Panc1 (cell line): Measurements from ENCODE around the gene STK32C.

Experiments
- POLR2AphosphoS5 ChIP-seq: IDR thresholded peaks from 2 replicates; pipeline ENCODE4 v1.6.1; 2012; ENCODE audit warnings: mild to moderate bottlenecking, low read depth, low read length, moderate library complexity
- TF ChIP-seq, protein P1 (sequence below): fragments of 450-650 bp; IDR thresholded peaks from 2 replicates; pipeline ENCODE4 v1.5.1; 2017; ENCODE audit warnings: mild to moderate bottlenecking

DNA sequence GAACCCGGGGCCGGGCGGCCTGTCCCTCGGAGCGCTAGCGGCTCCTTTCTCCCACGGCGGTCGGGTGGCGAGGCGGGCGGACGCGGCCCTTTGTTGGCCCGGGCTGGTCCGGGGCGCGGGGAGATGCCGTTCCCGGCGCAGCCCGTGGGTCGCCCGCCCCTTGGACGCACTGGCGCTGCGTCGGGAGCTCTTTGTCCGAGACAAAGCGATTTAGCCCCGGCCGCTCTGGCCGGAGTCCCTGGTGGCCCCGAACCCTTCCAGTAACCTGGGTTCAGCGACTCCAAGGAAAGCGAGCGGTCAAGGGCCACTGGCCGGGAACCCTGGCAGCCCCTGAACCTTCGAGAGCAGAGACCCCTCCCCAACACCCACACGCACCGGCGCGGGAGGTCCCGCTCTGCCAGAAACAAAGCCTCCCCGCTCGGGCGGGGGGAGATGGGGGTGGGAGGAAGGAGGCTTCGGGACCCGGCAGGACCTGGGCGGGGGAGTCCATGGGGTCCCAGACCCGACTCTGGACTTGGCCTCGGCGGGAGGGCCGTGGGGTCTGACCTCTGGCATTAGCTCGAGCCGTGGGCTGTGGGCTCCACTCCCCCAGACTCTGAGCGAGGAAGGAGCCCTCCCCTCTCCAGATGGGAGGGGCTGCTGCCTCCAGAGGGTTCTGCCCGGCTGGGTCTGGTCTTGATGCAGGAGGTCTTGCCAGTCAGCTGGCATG, 120.2 kb downstream of the STK32C start:
- TF ChIP-seq, protein P1, sequence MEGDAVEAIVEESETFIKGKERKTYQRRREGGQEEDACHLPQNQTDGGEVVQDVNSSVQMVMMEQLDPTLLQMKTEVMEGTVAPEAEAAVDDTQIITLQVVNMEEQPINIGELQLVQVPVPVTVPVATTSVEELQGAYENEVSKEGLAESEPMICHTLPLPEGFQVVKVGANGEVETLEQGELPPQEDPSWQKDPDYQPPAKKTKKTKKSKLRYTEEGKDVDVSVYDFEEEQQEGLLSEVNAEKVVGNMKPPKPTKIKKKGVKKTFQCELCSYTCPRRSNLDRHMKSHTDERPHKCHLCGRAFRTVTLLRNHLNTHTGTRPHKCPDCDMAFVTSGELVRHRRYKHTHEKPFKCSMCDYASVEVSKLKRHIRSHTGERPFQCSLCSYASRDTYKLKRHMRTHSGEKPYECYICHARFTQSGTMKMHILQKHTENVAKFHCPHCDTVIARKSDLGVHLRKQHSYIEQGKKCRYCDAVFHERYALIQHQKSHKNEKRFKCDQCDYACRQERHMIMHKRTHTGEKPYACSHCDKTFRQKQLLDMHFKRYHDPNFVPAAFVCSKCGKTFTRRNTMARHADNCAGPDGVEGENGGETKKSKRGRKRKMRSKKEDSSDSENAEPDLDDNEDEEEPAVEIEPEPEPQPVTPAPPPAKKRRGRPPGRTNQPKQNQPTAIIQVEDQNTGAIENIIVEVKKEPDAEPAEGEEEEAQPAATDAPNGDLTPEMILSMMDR, result no peak
- no peak for TF ChIP-seq POLR2AphosphoS5
